Daoy (cell line): ENCODE results near the gene MOGAT1. TPM values are rescaled to one million over a fixed set of nuclear protein-coding genes. Genes with fewer than 3 reads are reported as not detected.

ENCODE experiments used
- DNase-seq: peaks from one replicate; pipeline ENCODE4 v3.0.0-alpha.2; 2015; ENCODE audit warnings: low read depth
- total RNA-seq: library from RNA; depleted of rRNA; stranded (reverse); fragments of >200 nt; shearing (Covaris generic); gene quantifications from 2 replicates; pipeline ENCODE4 v1.2.3, GENCODE V29; 2014; rRNA removed

Gene MOGAT1
- total RNA-seq: not detected in 2 replicates

DNA sequence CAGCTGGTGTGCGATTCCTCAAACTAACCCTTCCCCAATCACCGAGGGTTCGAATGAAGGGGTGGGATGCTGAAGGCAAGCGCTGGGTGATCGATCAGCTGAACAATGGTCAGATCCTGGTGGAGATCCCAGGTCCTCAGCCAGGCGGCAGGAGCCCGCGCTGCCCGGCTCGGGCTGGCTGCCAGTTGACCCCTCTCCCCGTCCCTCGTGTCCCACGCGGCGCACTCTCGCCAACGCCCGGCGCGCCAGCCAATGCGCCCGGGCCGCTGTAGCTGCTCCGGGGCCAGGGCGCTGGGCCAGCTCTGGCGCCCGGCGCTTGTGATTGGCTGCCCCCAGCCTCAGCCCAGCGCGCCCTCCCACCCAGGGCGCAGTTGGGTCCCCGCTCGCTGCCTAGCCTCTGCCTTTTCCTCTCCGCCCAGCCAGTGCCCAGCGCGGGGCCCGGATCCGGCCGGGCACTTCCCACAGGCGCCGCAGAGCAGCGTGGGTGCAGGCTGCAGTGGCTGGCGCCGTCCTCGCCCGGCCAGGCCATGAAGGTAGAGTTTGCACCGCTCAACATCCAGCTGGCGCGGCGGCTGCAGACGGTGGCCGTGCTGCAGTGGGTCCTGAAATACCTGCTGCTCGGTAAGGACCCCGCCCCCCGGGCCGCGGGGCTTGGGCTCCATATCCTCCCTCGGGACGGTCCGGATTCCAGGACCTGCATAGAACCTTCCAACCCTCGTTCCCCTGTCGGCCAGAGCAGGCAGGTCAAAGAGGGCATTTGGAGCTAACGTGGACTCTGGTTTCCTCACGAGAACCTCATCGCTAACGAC lies at the start of gene MOGAT1:
Gene MOGAT1 (plus strand): TSS at position 400 of the 809 bp plus-strand sequence. CDS start 128 bp downstream, at position 528.
- DNase-seq: peak; percentile 45

DNA sequence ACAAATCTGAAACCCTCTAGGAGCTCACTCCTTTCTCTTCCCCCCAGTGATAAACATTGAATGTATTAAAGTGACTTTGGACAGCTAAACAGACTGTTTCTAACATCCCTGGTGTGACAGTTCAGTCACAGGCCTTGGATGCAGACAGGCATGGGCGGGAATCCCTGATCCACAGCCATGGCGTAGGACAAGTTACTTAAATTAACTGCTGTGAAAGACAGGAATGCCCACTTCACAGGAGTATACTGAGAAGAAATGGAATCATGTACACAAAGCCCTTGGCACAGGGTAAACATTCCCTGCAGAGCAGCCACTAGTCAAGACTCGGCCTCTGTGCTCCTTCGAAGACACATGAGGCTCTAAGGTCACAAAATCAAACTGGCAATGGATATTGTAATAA lies 49.6 kb upstream of the MOGAT1 start:
- no peak for DNase-seq

DNA sequence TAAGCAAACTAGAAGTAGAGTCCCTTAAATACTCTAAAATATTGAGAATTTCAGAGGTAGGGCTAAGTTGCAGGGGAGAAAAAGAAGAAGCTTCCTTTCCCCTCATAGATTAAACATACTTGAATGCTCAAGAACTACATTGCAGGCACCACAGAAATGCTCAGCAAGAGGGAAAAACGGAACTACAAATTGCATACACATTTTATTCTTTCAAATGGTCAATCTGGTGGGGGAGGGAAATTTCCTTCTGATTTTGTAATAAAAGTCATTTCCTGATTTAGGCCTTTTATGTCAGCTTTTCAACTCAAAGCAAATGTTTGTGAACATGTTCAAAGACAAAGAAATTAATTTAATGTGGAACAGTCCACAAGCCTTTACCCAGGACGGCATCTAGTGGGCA lies 48.5 kb upstream of the MOGAT1 start:
- no peak for DNase-seq

GRCh38 chr2:222623756-222624309 lies 47.6 kb upstream of the MOGAT1 start:
- no peak for DNase-seq

GRCh38 chr2:222627764-222628163 lies 43.7 kb upstream of the MOGAT1 start:
- DNase-seq: no peak

DNA sequence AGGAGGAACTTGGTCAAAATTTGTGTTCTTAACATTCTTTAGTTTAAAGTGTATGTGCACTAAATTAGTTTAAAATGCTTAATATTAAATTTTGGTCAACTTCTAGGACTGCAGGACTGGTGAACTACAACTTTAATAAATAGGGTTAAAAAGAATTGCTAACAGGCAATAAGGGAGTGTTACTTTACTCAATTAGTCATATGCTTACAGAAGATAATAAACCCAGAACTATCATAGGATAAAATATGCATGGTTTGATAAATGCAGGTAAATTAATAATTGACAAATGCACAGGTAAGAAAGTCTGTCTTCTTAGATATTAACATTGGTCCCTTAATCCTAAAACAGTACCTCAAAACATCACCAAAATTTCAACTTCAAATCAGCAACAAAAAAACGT lies 36.2 kb upstream of the MOGAT1 start:
- no peak for DNase-seq

DNA sequence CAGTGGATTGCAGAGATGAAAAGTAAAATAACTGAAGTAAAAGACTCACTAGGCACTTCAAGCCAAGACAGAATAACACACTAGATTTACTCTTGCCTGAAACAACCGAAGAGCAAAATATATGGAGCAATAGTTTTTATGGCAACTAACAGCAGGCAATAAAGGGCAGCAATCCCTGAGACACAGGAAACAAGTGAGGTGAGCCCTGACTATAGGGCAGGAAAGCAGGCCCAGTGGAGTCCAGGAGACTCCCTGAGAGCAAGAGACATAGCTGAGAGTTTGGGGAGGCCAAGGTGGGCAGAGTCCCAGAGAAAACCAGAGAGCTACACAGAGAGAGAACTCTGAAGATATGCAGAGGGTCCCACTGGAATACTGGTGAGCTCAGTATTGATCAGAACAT lies 34.4 kb upstream of the MOGAT1 start:
- no peak for DNase-seq

DNA sequence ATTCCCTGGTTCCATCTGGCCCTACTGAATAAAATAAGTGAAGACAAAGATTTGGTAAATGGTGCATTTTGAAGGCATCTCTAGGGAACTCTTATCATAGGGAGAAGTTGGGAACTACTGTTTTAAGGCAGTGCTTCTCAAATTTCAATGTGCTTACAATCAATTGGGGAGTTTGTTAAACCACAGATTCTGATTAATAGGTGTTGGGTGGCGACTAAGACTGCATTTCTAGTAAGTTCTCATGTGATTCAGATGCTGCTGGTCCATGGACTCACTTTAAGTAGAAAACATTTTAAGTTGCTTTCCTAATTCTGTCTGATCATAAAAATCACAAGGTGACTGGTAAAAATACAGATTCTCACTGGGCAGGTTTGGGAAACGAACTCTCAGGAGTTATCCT lies 30.1 kb upstream of the MOGAT1 start:
- no peak for DNase-seq

- DNase-seq: no peak
These were observed 28.3 kb upstream of the MOGAT1 start for GRCh38 chr2:222643134-222643533.

GRCh38 chr2:222646008-222646407 lies 25.4 kb upstream of the MOGAT1 start:
- DNase-seq: no peak

- no peak for DNase-seq
These were observed 21.7 kb upstream of the MOGAT1 start for GRCh38 chr2:222649801-222650200.

- DNase-seq: no peak
These were observed 19.6 kb upstream of the MOGAT1 start for GRCh38 chr2:222651718-222652418.

DNA sequence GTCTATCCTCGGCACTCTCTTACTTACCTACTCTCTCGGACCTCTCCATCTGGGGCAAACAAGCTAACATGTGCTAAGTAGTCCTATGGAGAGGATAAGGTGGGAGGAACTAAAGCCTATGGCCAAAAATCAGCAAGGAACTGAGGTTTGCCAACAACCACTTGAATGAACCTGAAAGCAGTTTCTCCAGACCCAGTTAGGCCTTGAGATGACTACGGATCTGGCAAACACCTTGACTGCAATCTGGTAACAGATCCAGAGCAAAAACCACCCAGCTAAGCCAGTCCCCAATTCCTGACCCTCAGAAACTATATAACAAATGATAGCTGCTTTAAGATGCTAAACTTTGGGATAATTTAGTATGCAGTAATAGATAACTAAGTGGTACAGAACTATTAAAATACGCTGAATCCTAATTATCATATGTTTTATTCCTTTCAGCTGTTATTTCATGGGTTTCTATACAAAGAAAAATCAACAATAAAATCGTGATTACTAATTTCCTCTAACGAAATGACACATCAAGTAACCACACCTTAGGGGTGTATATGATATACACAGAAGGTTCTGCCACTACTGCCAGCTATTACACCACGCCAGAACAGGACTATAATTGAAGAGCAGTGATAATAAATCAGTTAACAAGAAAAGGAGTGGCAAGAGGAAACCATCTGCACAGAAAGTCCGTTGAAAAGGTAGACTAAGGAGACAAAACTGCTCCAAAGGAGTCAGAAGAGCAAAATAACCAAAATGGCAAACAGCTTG lies 18.8 kb upstream of the MOGAT1 start:
- DNase-seq: no peak

- DNase-seq: no peak
These were observed 18.2 kb upstream of the MOGAT1 start for GRCh38 chr2:222653280-222653679.

DNA sequence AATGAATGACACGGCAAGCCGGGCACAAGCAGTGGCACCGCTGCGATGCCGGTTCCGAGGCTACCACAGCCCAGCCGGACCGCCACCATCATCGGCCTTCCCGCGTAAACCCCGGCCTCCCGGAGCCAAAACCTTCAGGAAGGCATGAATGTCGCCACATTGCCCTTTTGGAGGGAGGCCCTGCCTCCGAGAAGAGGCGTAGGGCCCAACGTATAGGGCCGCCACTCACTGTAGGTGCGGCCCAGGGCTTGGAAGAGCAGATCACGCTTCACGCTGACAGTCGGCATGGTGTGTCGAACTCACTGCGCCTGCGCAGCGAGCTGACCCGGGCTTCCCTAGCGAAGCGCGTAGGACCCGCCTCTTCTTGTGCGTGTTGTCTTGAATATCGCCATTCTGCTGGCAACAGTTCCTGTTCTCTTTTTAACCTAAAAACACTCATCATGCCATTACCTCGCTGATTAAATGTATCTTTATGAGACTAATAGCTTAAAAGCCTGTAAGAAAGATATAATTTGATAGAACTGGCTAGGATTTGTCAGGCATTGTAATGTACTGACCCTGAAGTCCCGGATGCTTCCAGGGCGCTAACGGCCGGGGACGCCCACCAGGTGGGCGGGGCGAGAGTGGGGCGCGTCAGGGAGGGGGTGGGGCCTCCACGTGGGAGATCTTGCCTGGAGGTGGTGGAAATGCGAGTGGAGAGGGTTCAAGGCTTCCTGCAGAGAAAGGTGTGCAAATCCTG lies 15.5 kb upstream of the MOGAT1 start, which contains the start of gene FARSB:
Gene FARSB (minus strand): TSS at position 306 of the 739 bp plus-strand sequence. CDS start 19 bp downstream, at position 287.
- DNase-seq: peak; percentile 96

DNA sequence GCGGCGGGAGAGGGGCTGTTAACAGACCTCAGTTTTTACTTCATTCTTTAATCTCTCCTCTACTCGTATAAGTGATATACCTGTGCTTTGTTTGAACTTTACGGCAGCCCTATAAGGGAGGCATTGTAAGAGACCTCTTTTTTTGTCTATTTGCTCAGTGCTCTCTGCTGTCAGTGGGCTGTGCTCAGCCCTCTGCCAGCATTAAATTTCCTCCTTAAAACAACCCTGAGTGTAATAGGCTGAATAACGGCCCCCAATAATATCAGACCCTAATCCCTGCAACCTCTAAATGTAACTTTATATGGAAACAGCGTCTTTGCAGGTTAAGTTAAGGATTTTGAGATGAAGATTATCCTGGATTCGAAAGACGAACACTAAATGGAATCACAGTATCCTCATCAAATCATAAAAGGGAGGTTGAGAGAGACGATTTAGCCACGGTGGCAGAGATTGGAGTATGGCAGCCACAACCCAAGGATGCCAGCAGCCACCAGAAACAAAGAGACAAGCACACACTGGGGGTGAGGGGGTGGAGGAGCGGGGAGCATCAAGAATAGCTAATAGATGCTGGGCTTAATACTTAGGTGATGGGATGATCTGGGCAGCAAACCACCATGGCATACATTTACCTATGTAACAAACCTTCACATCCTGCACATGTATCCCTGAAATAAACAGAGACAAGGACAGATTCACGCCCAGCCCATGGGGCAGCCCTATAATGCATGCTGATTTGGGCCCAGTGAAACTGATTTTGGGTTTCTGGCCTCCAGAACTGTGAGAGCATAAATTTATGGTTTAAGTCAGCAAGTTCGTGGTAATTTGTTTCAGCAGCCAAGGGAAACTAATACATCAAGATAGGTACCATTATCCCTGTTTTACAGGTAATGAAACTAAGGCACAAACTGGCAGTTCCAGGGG lies 14.7 kb upstream of the MOGAT1 start:
- no peak for DNase-seq

- no peak for DNase-seq
These were observed 8.0 kb upstream of the MOGAT1 start for GRCh38 chr2:222663479-222663878.

- no peak for DNase-seq
These were observed 2.8 kb upstream of the MOGAT1 start for GRCh38 chr2:222668494-222669154.

GRCh38 chr2:222669353-222669752 lies 2.1 kb upstream of the MOGAT1 start:
- no peak for DNase-seq
